GM12801 (cell line): ENCODE data around the gene ZBED1.

Experiments
- TF ChIP-seq, protein P1 (sequence below): IDR thresholded peaks from one replicate; pipeline ENCODE4 v1.5.1; 2011; ENCODE audit warnings: control low read depth; ENCODE audit not compliant: insufficient read length; ENCODE audit errors: extremely low read depth

Gene ZBED1

DNA sequence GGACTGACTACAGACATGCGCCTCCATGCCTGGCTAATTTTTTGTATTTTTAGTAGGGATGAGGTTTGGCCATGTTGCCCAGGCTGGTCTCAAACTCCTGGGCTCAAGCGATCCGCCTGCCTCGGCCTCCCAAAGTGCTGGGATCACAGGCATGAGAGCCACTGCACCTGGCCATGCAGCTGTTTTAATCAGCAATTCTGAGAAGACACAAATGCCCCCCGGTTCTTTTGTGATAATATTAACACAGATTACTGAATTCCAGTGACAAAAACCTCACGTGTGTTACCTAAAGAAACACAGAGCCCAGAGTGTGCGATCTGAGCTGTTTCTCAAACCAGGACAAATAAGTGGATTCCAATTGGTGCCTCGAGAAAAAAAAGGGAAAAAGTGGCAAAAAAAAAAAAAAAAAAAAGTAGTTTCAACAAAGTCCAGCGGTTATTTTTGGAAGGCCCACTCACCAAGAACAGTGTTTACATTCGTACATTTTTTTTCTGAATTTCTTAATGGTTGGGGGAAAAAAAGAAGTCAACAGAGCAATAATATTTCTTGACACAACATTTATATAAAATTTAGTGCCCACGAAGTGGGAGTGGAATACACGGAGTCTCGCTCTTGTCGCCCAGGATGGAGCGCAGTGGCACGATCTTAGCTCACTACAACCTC lies 17.2 kb downstream of the ZBED1 start:
- TF ChIP-seq, protein P1, sequence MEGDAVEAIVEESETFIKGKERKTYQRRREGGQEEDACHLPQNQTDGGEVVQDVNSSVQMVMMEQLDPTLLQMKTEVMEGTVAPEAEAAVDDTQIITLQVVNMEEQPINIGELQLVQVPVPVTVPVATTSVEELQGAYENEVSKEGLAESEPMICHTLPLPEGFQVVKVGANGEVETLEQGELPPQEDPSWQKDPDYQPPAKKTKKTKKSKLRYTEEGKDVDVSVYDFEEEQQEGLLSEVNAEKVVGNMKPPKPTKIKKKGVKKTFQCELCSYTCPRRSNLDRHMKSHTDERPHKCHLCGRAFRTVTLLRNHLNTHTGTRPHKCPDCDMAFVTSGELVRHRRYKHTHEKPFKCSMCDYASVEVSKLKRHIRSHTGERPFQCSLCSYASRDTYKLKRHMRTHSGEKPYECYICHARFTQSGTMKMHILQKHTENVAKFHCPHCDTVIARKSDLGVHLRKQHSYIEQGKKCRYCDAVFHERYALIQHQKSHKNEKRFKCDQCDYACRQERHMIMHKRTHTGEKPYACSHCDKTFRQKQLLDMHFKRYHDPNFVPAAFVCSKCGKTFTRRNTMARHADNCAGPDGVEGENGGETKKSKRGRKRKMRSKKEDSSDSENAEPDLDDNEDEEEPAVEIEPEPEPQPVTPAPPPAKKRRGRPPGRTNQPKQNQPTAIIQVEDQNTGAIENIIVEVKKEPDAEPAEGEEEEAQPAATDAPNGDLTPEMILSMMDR: no peak

DNA sequence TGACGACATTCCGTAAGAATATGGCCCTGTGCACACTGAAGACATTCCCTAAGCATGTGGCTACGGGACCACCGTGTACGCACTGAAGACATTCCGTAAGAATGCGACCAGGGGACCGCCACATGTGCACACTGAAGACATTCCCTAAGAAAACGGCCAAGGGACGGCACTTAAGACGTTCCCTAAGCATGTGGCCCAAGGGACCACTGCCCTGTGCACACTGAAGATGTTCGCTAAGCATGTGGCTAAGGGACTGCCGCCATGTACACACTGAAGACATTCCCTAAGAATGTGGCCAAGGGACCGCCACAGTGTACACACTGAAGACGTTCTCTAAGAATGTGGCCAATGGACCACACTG lies 21.4 kb downstream of the ZBED1 start:
- TF ChIP-seq, protein P1: no peak

- TF ChIP-seq, protein P1: no peak
These were observed 22.0 kb downstream of the ZBED1 start for GRCh38 chrX:2478546-2479419.

DNA sequence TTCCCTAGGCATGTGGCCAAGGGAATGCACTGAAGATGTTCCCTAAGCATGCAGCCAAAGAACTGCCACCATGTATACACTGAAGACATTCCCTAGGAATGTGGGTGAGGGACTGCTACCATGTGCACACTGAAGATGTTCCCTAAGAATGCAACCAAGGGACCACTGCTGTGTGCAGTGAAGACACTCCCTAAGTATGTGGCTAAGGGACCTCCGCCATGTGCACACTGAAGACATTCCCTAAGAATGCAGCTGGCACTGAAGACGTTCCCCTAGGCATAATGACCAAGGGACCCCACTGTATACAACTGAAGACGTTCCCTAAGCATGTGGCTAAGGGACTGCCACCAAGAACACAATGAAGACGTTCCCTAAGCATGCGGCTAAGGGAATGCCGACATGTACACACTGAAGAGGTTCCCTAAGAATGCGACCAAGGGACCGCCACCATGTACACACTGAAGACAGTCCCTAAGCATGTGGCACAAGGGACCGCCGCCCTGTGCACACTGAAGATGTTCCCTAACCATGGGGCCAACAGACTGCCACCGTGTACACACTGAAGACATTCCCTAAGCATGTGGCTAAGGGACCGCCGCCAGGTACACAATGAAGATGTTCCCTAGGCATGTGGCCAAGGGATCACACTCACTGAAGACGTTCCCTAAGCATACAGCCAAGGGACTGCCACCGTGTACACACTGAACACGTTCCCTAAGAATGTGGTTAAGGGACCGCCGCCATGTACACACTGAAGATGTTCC lies 25.6 kb downstream of the ZBED1 start:
- TF ChIP-seq, protein P1: no peak

GRCh38 chrX:2474280-2474962 lies 26.4 kb downstream of the ZBED1 start:
- TF ChIP-seq, protein P1: no peak

- TF ChIP-seq, protein P1: no peak
These were observed 29.1 kb downstream of the ZBED1 start for GRCh38 chrX:2471641-2472040.
